8988T (cell line): ENCODE data around the gene RUNDC3A.
A peak's percentile ranks its signal among the peaks of the same experiment; 100 is the strongest.
"Not testable (repeated sequence)": the region's sequence is repeated elsewhere in the genome, so short reads cannot be mapped to it uniquely, and the experiment has no call there.

Source experiments
- DNase-seq: peaks from one replicate; pipeline ENCODE4 v3.0.0; 2011

The RUNDC3A gene

GRCh38 chr17:44321246-44322120 is 13.1 kb downstream of the RUNDC3A start:
- DNase-seq: no peak

- DNase-seq: no peak
These were observed 14.0 kb downstream of the RUNDC3A start for GRCh38 chr17:44322236-44322895.

GRCh38 chr17:44323359-44324091 is 15.1 kb downstream of the RUNDC3A start:
- DNase-seq: no peak

- no peak for DNase-seq
These were observed 15.7 kb downstream of the RUNDC3A start for GRCh38 chr17:44324092-44324570.

GRCh38 chr17:44324571-44325275 is 16.3 kb downstream of the RUNDC3A start, which contains the start of gene SLC25A39:
Gene SLC25A39 (minus strand): TSS chr17:44324823. CDS start chr17:44323562, 1,261 bp downstream.
- DNase-seq: no peak

- peak; percentile 79 for DNase-seq
These were observed 18.6 kb downstream of the RUNDC3A start for GRCh38 chr17:44326861-44327444.

GRCh38 chr17:44327715-44328449 is 19.5 kb downstream of the RUNDC3A start:
- DNase-seq: no peak

GRCh38 chr17:44329516-44329915 is 21.1 kb downstream of the RUNDC3A start:
- not testable (repeated sequence) for DNase-seq

GRCh38 chr17:44330263-44330662 is 21.9 kb downstream of the RUNDC3A start:
- not testable (repeated sequence) for DNase-seq

- DNase-seq: no peak
These were observed 22.9 kb downstream of the RUNDC3A start for GRCh38 chr17:44331249-44331760.

- no peak for DNase-seq
These were observed 25.0 kb downstream of the RUNDC3A start for GRCh38 chr17:44333371-44333770.

GRCh38 chr17:44334315-44334714 is 25.9 kb downstream of the RUNDC3A start:
- no peak for DNase-seq

GRCh38 chr17:44334727-44335126 is 26.3 kb downstream of the RUNDC3A start:
- DNase-seq: no peak

GRCh38 chr17:44335564-44335963 is 27.2 kb downstream of the RUNDC3A start:
- DNase-seq: no peak

GRCh38 chr17:44335968-44336367 is 27.6 kb downstream of the RUNDC3A start:
- no peak for DNase-seq

GRCh38 chr17:44338702-44339101 is 30.3 kb downstream of the RUNDC3A start:
- DNase-seq: no peak

GRCh38 chr17:44340553-44340952 is 32.2 kb downstream of the RUNDC3A start:
- DNase-seq: not testable (repeated sequence)

GRCh38 chr17:44343510-44344209 is 35.3 kb downstream of the RUNDC3A start:
- no peak for DNase-seq

- peak; percentile 89 for DNase-seq
These were observed 36.6 kb downstream of the RUNDC3A start, which contains the start of gene GRN for GRCh38 chr17:44344939-44345453. Gene GRN (plus strand): TSS chr17:44345302. CDS start chr17:44349165, 3,863 bp downstream.

GRCh38 chr17:44345454-44346026 is 37.1 kb downstream of the RUNDC3A start:
- no peak for DNase-seq
